Esophagus muscularis mucosa (tissue), 4 donors: ENCODE results near the gene CCNK.

Experiments
- EP300 ChIP-seq: sonication (generic); formaldehyde crosslinking; IDR thresholded peaks from one replicate; pipeline ENCODE4 v1.6.1; 2017; ENCODE audit warnings: antibody characterized with exemption
- POLR2A ChIP-seq: fragments of 450-650 bp; IDR thresholded peaks from one replicate; pipeline ENCODE4 v1.6.1; 2017; ENCODE audit warnings: antibody characterized with exemption, moderate library complexity, mild to moderate bottlenecking, low read depth
- TF ChIP-seq, protein P1 (sequence below), 3 experiments: fragments of 200-600 bp in 2 of 3; fragments of 450-650 bp in 1 of 3; sonication (generic) in 2 of 3; IDR thresholded peaks; one replicate each; pipeline ENCODE4 v1.5.1; 2017 to 2019; ENCODE audit warnings: antibody characterized with exemption in 3 of 3, mild to moderate bottlenecking in 2 of 3, moderate library complexity in 1 of 3

DNA sequence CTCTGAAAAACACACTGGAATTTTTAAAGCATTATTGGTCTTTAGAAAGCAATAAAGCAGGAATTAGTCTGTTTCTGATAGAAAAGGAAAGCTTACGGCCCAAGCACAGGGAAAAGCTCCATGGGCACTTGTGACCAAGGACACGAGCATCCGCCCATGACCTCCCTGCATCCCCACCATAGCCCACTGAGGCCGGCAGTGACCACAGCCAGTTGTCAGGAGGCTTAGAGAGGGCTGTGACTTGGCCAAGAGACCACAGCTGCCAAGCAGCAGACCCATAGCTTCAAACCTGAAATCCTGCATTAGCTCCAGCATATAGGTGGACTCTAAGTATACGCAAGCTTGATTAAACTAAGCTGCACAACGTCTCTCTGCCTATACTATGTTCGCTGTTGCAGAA, 9.5 kb upstream of the CCNK start:
- TF ChIP-seq, protein P1, sequence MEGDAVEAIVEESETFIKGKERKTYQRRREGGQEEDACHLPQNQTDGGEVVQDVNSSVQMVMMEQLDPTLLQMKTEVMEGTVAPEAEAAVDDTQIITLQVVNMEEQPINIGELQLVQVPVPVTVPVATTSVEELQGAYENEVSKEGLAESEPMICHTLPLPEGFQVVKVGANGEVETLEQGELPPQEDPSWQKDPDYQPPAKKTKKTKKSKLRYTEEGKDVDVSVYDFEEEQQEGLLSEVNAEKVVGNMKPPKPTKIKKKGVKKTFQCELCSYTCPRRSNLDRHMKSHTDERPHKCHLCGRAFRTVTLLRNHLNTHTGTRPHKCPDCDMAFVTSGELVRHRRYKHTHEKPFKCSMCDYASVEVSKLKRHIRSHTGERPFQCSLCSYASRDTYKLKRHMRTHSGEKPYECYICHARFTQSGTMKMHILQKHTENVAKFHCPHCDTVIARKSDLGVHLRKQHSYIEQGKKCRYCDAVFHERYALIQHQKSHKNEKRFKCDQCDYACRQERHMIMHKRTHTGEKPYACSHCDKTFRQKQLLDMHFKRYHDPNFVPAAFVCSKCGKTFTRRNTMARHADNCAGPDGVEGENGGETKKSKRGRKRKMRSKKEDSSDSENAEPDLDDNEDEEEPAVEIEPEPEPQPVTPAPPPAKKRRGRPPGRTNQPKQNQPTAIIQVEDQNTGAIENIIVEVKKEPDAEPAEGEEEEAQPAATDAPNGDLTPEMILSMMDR (IDR thresholded peaks at IDR 0.05), result no peak
- TF ChIP-seq POLR2A, result no peak
- no peak for TF ChIP-seq EP300
